ENCODE data around the gene CAMTA1. TPM values are rescaled to one million over a fixed set of nuclear protein-coding genes. Genes with fewer than 3 reads are reported as not detected.

Gene CAMTA1
- polyA plus RNA-seq, 1 of the 3 experiments (the other 2 are of a cell fraction) = 63.1 TPM

GRCh38 chr1:7084232-7084894 lies 299.1 kb downstream of the CAMTA1 start (continued):
- no peak for TF ChIP-seq MXI1 (IDR thresholded peaks at IDR 0.05; ENCODE audit: low read depth, low read length)
- no peak for TF ChIP-seq MAX (IDR thresholded peaks at IDR 0.05; ENCODE audit: low read depth)
- no peak for TF ChIP-seq ZBTB33 (IDR thresholded peaks at IDR 0.05; ENCODE audit: borderline replicate concordance, low read depth)
- no peak for TF ChIP-seq RFX5 (IDR thresholded peaks at IDR 0.05; ENCODE audit: low read length)
- no peak for TF ChIP-seq MEF2A (IDR thresholded peaks at IDR 0.05; ENCODE audit: borderline replicate concordance, low read depth)
- TF ChIP-seq FOXJ3 (CRISPR knock-in tag; IDR thresholded peaks at IDR 0.05) = no peak
- TF ChIP-seq ELF1 (IDR thresholded peaks at IDR 0.05) = no peak
- TF ChIP-seq TAF1 (IDR thresholded peaks at IDR 0.05; ENCODE audit: borderline replicate concordance, low read depth, low read length) = no peak
- no peak for TF ChIP-seq NFIC (IDR thresholded peaks at IDR 0.05; ENCODE audit: borderline replicate concordance)

GRCh38 chr1:7085521-7085920 lies 300.3 kb downstream of the CAMTA1 start:
- no peaks in the 10 kb centered on the region for H3K9me2 ChIP-seq
- no peak overlapping the region for H3K9ac ChIP-seq
- ChIA-PET POLR2A (interaction anchor here (0.6 kb wide), 1 partner anchor 416 kb away, joined by 6 read pairs; no protein-coding TSS in a partner anchor), CTCF (interaction anchor here (1.8 to 6.2 kb wide), 2 partner anchors 15 to 43 kb away, joined by 7 to 40 read pairs; no protein-coding TSS in a partner anchor)
- TF ChIP-seq NFIC (IDR thresholded peaks at IDR 0.05; ENCODE audit: borderline replicate concordance) (no peak), RCOR1 (IDR thresholded peaks at IDR 0.05; ENCODE audit: low read length) (no peak), REST (IDR thresholded peaks at IDR 0.05; ENCODE audit: low read depth, low read length) (no peak), ZBTB33 (IDR thresholded peaks at IDR 0.05; ENCODE audit: borderline replicate concordance, low read depth) (no peak), FOXM1 (IDR thresholded peaks at IDR 0.05; ENCODE audit: low read depth) (no peak), RAD21 (IDR thresholded peaks at IDR 0.05; ENCODE audit: low read length) (no peak), FOSL2 (IDR thresholded peaks at IDR 0.05; ENCODE audit: borderline replicate concordance, low read depth) (no peak), PBX3 (IDR thresholded peaks at IDR 0.05) (no peak), TCF12 (IDR thresholded peaks at IDR 0.05) (no peak), RFX5 (IDR thresholded peaks at IDR 0.05; ENCODE audit: low read length) (no peak)
- H2AFZ ChIP-seq (ENCODE audit: low read depth) = no peak overlapping the region
- H4K20me1 ChIP-seq (ENCODE audit: insufficient read depth) = no peaks in the 10 kb centered on the region
- H3K27ac ChIP-seq (ENCODE audit: low read depth in 2 of 2, low read length in 1 of 2) = no peak overlapping the region
- DNase-seq = no peak
- no peaks in the 10 kb centered on the region for H3K9me3 ChIP-seq
- no peaks in the 10 kb centered on the region for H3K79me2 ChIP-seq (ENCODE audit: insufficient read depth)
- H3K4me3 ChIP-seq (ENCODE audit: low read depth in 2 of 2, low read length in 1 of 2) = no peak overlapping the region
- no peaks in the 10 kb centered on the region for H3K36me3 ChIP-seq (replicated peaks in 1 of 2; ENCODE audit: control insufficient read depth in 1 of 2, insufficient read depth in 2 of 2, low read length in 1 of 2)
- H3K27me3 ChIP-seq (ENCODE audit: insufficient read depth) = no peaks in the 10 kb centered on the region
- no peaks in the 10 kb centered on the region for H3F3A ChIP-seq (replicated peaks; ENCODE audit: insufficient read depth)
- H3K4me2 ChIP-seq = no peak overlapping the region
- WGBS (ENCODE audit: low lambda C conversion rate) = 10% methylated on average over 2 of the region's 6 CpGs
- H3K4me1 ChIP-seq (ENCODE audit: control insufficient read depth in 1 of 2, insufficient read depth in 2 of 2, low read depth in 1 of 2, low read length in 1 of 2) = peaks cover 0 to 15% of the 10 kb centered on the region in 2 experiments; a peak in 1 of 4 replicates
